ENCODE data around the gene ANO1. TPM values are rescaled to one million over a fixed set of nuclear protein-coding genes. Genes with fewer than 3 reads are reported as not detected.

ANO1 gene
- polyA plus RNA-seq, 1 of the 3 experiments (the other 2 are of a cell fraction) = not detected

DNA sequence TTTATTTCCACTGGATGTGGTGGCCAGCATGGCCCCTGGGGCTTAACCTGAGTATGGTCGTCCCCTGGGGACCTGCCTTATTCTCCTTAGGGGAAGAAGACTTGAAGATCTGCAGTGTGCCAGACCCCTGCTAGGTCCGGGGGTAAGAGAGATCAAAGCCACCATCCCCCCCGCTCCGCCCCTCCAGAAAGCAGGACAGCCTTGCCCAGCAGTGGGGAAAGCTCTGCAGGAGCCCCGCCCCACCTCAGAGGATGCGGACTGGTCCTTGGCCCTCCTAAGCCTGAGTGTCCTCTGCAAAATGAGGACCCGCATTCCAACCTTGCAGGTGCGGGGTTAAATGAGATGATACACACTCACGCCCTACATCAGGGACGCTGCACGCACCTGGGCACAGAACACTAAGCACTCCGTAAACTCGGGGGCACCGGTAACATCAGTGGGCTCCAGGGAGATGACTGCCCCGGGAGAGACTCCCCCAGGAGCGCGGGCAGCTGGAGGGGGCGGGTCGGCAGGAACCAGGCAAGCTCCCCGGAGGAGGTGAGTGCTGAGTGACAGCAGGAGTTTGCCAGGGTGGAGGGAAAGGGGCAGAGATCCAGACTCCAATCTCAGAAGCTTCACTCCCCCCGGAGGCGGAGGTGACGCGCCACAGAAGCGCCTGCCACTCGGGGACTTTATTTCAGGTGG lies 564 bp upstream of the ANO1 start:
- Histone ChIP-seq H3K4me1 (ENCODE audit: control insufficient read depth in 1 of 2, insufficient read depth in 2 of 2, low read depth in 1 of 2, low read length in 1 of 2) (no peaks in the 10 kb centered on the region; a peak in 1 of 4 replicates), H3K79me2 (ENCODE audit: insufficient read depth) (no peaks in the 10 kb centered on the region), H3K4me2 (no peak overlapping the region), H3K4me3 (ENCODE audit: low read depth in 2 of 2, low read length in 1 of 2) (no peak overlapping the region), H4K20me1 (ENCODE audit: insufficient read depth) (no peaks in the 10 kb centered on the region), H3F3A (replicated peaks; ENCODE audit: insufficient read depth) (no peaks in the 10 kb centered on the region), H3K9me3 (no peaks in the 10 kb centered on the region), H3K9me2 (no peaks in the 10 kb centered on the region), H3K36me3 (replicated peaks in 1 of 2; ENCODE audit: control insufficient read depth in 1 of 2, insufficient read depth in 2 of 2, low read length in 1 of 2) (no peaks in the 10 kb centered on the region), H3K27ac (ENCODE audit: low read depth in 2 of 2, low read length in 1 of 2) (no peak overlapping the region), H2AFZ (ENCODE audit: low read depth) (no peak overlapping the region), H3K27me3 (ENCODE audit: insufficient read depth) (peaks cover 8% of the 10 kb centered on the region; the same call in 1 of the 2 replicates), H3K9ac (no peak overlapping the region)
- ChIA-PET CTCF (no interaction called here), POLR2A (no interaction called here)
- WGBS (ENCODE audit: low lambda C conversion rate) = 18% methylated on average over 14 of the region's 26 CpGs
- no peak for DNase-seq
- TF ChIP-seq CHD2 (IDR thresholded peaks at IDR 0.05; ENCODE audit: low read length, partially characterized antibody) (no peak), MXI1 (IDR thresholded peaks at IDR 0.05; ENCODE audit: low read depth, low read length) (no peak), EP300 (IDR thresholded peaks at IDR 0.05; ENCODE audit: borderline replicate concordance in 1 of 2, low read depth in 1 of 2, low read length in 1 of 2) (no peak), SMC3 (IDR thresholded peaks at IDR 0.05; ENCODE audit: low read depth, low read length) (no peak), FOSL2 (IDR thresholded peaks at IDR 0.05; ENCODE audit: borderline replicate concordance, low read depth) (no peak), RXRA (IDR thresholded peaks at IDR 0.05; ENCODE audit: borderline replicate concordance, low read depth) (no peak), TAF1 (IDR thresholded peaks at IDR 0.05; ENCODE audit: borderline replicate concordance, low read depth, low read length) (no peak), TEAD4 (IDR thresholded peaks at IDR 0.05; ENCODE audit: borderline replicate concordance, insufficient read depth) (no peak), ELF1 (IDR thresholded peaks at IDR 0.05) (no peak), GABPA (IDR thresholded peaks at IDR 0.05; ENCODE audit: low read depth) (no peak)

DNA sequence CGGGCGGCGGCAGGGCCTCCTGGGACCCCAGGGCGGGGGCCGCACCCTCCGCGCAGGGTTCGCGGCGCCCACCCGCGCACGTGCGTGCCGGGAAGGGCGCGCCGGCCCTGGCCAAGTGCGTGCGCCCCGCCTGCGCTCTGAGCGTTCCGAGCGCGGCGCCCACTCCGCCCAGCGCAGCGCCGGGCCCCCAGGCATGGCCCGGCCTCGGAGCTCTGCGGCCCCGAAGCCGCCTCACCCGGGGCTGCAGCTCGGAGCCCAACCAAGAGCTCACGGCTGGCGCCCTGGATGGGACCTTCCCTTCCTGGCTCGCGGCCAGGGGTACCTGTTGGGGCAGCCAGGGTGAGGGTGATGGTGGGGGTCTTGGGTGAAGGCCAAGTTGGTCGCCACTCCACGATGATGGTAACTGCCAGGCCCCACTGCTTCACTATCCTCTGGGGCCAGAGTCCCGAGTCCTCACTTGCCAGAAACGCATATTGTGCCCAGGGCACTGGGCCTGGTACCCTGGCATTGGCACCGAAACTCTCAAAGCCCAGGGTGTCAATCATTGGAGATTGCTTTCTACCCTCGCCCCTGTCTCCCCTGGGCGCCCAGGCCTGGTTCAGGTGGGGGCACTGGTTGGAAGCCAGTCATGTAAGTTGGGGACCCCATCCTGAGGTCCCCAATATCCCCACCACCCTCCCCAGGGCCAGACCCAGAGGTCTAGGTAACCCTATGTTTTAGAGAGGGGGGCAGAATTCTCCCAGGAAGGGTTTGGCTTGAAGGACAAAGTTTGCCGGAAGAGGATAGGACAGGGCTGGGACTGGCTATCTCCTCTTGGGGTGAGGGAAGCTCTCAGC lies 882 bp downstream of the ANO1 start:
- ChIA-PET CTCF (interaction anchor here (1.5 to 2.0 kb wide), 2 partner anchors 9 to 160 kb away, joined by 4 to 10 read pairs; no protein-coding TSS in a partner anchor), POLR2A (no interaction called here)
- H3K4me3 ChIP-seq (ENCODE audit: low read depth in 2 of 2, low read length in 1 of 2) = no peak overlapping the region; a peak in 1 of 4 replicates
- WGBS (ENCODE audit: low lambda C conversion rate) = 48% methylated on average over 5 of the region's 50 CpGs
- DNase-seq = peak; percentile 59
- no peaks in the 10 kb centered on the region for H4K20me1 ChIP-seq (ENCODE audit: insufficient read depth)
- no peak overlapping the region for H2AFZ ChIP-seq (ENCODE audit: low read depth)
- H3K9me2 ChIP-seq = no peaks in the 10 kb centered on the region
- H3K36me3 ChIP-seq (replicated peaks in 1 of 2; ENCODE audit: control insufficient read depth in 1 of 2, insufficient read depth in 2 of 2, low read length in 1 of 2) = no peaks in the 10 kb centered on the region
- peaks cover 8% of the 10 kb centered on the region; the same call in 1 of the 2 replicates for H3K27me3 ChIP-seq (ENCODE audit: insufficient read depth)
- H3F3A ChIP-seq (replicated peaks; ENCODE audit: insufficient read depth) = no peaks in the 10 kb centered on the region
- H3K27ac ChIP-seq (ENCODE audit: low read depth in 2 of 2, low read length in 1 of 2) = no peak overlapping the region
- no peaks in the 10 kb centered on the region for H3K9me3 ChIP-seq
- no peak for TF ChIP-seq TEAD4 (IDR thresholded peaks at IDR 0.05; ENCODE audit: borderline replicate concordance, insufficient read depth)
- H3K9ac ChIP-seq = no peak overlapping the region
- H3K4me2 ChIP-seq = no peak overlapping the region
- H3K4me1 ChIP-seq (ENCODE audit: control insufficient read depth in 1 of 2, insufficient read depth in 2 of 2, low read depth in 1 of 2, low read length in 1 of 2) = no peaks in the 10 kb centered on the region; a peak in 1 of 4 replicates
- no peaks in the 10 kb centered on the region for H3K79me2 ChIP-seq (ENCODE audit: insufficient read depth)
